Measurements from ENCODE around the gene ITGA2. TPM values are rescaled to one million over a fixed set of nuclear protein-coding genes. Genes with fewer than 3 reads are reported as not detected.

ITGA2 gene
- total RNA-seq, 1 donor from 2014 or later = 35.0 TPM

Other genes starting within 250 kb of the ITGA2 start
- gene ITGA1, start 201.4 kb upstream of the ITGA2 start, total RNA-seq = 2.0 and 3.7 TPM in 2 replicates
- gene PELO, start 201.4 kb upstream of the ITGA2 start, total RNA-seq = 21.3 and 26.2 TPM in 2 replicates
- gene MOCS2, start 120.4 kb downstream of the ITGA2 start, total RNA-seq = 15.8 and 17.0 TPM in 2 replicates